ENCODE data around the gene SYNE2.

- TF ChIP-seq EZH2 (IDR thresholded peaks at IDR 0.05; ENCODE audit: low read length, unreplicated experiment), result no peak
- TF ChIP-seq CTCF (conservative IDR thresholded peaks at IDR 0.05; ENCODE audit: low read depth, low read length), result no peak
Measured at GRCh38 chr14:63951429-63951828, 98.6 kb downstream of the SYNE2 start.

Measured in PC-3 (cell line).